GM13977 (cell line): ENCODE results near the gene TCERG1.

Source experiments
- DNase-seq: peaks from one replicate; pipeline ENCODE4 v3.0.0; 2012; ENCODE audit warnings: low spot score
- in situ Hi-C: fragments of 300-500 bp; cut with MboI; formaldehyde crosslinking; loops from one replicate; pipeline ENCODE4 v1.12.0; 2022; ENCODE audit warnings: low sequenced_read_pairs, low pct_unique_long_range_greater_than_20kb, mixed read lengths, inconsistent platforms; ENCODE audit not compliant: unreplicated experiment
- TF ChIP-seq, protein P1 (sequence below): IDR thresholded peaks from 2 replicates; pipeline ENCODE4 v1.5.1; 2012; ENCODE audit warnings: mild to moderate bottlenecking, control low read depth; ENCODE audit not compliant: insufficient read depth; ENCODE audit errors: extremely low read depth, missing control alignments

TCERG1 gene

DNA sequence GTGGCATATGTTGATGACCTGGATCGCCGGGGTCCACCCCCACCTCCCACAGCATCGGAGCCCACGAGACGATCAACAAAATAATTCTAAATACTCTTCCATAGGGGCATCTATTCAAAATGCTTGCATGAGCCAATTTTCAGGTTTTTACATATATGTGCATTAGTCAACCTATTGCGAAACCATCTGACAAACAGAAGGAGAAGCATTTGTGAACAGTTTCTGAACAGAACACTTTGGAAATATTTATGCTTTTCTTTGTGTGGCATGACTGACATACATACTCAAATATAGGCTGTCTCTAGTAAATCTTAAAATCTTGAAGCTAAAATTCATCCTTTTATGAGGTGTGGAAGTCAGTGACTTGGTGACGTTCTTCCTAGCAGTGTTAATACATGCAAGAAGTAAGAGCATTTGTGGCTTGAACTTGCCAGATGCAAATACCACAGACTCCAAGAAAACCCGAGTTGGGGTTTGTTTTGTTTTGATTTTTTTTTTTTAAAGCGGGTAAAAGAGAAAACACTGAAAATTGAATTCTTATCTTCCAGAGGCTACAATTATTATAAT lies 63.5 kb downstream of the TCERG1 start:
- TF ChIP-seq, protein P1, sequence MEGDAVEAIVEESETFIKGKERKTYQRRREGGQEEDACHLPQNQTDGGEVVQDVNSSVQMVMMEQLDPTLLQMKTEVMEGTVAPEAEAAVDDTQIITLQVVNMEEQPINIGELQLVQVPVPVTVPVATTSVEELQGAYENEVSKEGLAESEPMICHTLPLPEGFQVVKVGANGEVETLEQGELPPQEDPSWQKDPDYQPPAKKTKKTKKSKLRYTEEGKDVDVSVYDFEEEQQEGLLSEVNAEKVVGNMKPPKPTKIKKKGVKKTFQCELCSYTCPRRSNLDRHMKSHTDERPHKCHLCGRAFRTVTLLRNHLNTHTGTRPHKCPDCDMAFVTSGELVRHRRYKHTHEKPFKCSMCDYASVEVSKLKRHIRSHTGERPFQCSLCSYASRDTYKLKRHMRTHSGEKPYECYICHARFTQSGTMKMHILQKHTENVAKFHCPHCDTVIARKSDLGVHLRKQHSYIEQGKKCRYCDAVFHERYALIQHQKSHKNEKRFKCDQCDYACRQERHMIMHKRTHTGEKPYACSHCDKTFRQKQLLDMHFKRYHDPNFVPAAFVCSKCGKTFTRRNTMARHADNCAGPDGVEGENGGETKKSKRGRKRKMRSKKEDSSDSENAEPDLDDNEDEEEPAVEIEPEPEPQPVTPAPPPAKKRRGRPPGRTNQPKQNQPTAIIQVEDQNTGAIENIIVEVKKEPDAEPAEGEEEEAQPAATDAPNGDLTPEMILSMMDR, result no peak
- in situ Hi-C loops, result no loop called here
- no peak for DNase-seq

DNA sequence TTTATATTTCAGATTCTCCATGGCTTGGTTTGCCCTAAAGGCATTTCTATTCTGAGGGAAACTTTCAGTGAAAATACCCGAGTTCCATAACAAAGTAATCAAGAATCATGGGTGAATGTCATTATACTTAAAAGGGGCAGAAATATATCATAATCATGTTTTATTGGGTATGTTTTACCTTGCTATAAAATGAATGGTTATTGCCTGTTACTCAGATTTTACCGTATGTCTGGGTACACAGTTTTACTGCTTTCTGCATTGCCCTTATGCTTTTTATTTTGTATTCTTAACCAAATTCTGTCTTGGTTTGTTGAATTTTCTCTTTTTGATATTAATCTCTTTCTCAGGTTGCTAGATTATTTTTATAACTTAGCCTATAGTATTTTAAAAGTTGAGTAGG lies 66.3 kb downstream of the TCERG1 start:
- in situ Hi-C loops, result no loop called here

DNA sequence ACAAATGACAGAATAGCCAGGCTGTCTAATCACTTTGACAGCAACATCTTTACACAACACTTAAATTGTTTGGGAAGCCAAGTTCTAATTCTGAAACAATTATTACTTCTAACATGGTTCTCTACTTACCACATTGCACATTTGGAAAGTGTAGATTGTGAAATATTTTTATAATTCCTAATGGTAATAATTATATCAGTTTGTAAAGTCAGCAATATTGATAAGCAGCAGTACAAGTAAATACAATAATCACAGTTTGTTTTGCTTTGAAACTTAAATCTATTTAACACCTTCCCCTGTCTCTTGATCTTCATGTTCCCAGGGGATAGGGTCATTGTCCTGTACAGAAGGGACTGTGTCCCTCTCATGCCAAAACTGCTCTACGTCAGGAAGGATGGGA lies 67.4 kb downstream of the TCERG1 start:
- in situ Hi-C loops, result no loop called here
- DNase-seq, result no peak
- TF ChIP-seq, protein P1, result no peak

More for the DNA sequence above, 66.3 kb downstream of the TCERG1 start:
- TF ChIP-seq, protein P1, result no peak
- no peak for DNase-seq

DNA sequence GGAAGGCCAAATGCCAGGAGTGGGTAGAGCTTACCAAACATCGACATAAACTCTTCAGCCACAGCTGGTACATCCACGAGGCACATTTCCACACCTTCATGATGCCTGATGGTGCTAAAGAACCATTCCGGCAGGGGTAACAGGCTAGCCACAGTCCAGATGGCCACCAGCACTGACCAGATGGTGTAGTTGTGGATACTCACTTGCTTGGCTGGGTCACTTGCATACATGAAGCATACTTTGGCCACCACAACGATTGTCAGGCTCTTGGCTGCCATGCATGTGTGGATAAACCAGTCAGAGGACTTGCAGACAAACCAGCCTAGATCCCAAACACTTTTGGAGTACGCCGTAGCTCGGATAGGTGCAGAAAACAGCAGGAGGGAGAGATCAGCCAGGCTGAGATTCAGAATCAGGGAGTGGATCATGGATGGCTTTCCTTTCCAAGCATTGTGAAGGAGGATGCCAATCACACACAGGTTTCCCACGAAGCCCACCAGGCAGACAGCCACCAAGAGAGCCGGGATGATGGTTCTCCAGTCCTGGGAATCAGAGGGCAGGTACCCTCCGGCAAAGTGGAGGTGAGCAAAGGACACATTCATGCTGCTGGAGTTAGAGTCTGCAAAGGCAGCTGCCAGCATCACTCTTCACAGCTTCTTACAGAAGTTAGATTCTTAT lies 68.5 kb downstream of the TCERG1 start:
- TF ChIP-seq, protein P1, result no peak
- in situ Hi-C loops, result no loop called here
- DNase-seq, result no peak

DNA sequence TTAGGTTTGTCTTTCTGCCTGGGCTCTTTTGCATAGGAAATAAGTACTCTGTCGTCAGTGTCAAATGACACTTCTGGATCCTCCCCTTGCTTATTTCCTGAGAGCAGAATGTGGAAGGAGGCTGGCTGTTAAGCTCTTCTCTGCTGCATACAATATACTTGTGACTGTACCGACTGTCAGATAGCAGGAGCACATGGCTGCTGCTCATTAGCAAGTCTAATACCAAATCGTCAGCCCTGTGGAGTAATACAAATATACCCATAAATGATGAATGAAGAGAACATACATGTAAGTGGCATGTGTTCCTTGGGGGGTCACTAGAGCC lies 69.0 kb downstream of the TCERG1 start, which contains the start of gene GPR151:
Gene GPR151, minus strand, starts transcription at position 40 of the 325 bp plus-strand sequence. CDS start 77 bp downstream, outside the sequence.
- TF ChIP-seq, protein P1, result no peak
- DNase-seq, result no peak
- in situ Hi-C loops, result no loop called here

DNA sequence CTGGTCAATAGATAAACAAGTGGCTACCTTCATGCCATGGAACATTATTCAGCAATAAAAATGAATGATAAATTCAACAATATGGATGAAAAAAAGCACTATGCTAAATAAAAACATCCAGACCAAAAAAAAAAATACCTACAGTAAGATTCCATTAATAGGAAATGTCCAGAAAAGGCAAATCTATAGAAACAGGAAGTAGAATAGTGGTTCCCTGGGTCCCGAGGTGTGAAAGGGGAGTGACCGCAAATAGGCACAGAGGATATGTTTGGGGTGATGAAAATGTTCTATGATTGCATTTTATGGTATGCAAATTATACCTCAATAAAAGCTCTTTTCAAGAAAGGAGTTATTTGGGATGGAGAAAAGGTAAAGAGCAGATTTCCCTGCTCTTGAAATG lies 72.4 kb downstream of the TCERG1 start:
- in situ Hi-C loops, result no loop called here
- DNase-seq, result no peak
- TF ChIP-seq, protein P1, result no peak

DNA sequence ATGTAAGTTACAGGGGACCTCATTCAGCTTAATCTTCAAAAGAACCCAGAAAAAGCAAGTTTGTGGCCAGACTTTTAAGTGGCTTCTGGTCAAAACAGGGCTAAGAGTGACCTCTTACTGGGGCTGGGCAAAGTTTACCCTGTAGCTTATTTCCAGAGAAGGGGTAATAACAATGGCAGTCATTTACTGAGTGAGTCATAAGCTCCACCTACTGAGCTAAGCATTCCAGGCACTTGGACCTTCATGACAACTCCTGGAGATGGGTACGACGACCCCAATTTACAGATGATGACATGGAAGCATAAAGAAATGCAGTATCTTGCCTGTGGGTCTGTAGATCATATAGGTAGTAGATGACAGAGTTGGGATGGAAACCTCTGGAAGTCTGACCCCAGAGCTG lies 73.6 kb downstream of the TCERG1 start:
- TF ChIP-seq, protein P1, result no peak
- no peak for DNase-seq
- in situ Hi-C loops, result no loop called here
